ENCODE measurements around the gene TRIM2.

The TRIM2 gene

GRCh38 chr4:153387981-153388380 lies 183.7 kb downstream of the TRIM2 start:
- no peak for DNase-seq

Measured in retina (tissue), 1 donor.